Smooth muscle cell of the brain vasculature (primary cell): ENCODE data around the gene HSD11B2.

Source experiments
- DNase-seq: peaks from one replicate; pipeline ENCODE4 v3.0.0-alpha.2; 2012; ENCODE audit warnings: low read depth, low spot score

The HSD11B2 gene

DNA sequence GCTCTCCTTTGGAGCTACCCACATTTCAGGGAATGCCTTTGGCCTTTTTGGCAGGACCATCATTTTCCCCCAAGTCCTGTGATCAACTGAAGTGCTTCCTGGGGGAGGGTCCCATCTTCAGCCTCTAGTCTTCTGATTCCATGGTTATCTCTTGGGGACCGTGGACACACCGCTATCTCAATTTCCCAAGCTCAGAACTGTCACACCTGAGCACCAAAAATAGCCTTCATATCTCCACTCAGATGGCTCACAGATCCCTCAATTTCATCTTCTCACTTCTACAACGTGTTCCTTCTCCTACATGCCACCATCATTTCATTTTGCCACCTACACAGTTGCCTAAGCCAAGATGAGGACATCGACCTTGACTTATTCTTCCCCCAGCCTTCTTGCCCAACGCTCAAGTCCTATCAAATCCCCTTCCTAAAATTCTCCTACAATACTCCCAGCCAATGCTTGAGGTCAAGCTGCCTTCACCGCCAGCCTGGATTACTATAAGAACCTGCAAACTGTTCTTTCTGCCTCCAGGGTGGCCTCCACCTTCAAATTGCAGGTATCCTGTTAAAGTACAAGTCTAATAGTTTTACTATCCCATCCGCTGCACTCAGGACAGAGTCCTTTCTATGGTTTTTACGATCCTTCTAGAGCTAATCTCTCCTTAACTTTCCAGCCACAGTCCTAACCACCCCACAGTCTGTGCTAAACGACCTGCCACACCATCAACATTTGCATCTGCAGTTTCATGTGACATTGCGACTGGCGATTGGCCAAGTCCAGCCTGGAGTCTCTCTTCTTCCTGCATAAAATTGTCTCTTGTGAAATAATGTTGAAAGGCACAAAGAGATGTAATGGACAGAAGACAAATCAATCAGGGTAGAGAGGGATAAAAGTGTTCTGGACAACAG, 43.9 kb downstream of the HSD11B2 start:
- no peak for DNase-seq

DNA sequence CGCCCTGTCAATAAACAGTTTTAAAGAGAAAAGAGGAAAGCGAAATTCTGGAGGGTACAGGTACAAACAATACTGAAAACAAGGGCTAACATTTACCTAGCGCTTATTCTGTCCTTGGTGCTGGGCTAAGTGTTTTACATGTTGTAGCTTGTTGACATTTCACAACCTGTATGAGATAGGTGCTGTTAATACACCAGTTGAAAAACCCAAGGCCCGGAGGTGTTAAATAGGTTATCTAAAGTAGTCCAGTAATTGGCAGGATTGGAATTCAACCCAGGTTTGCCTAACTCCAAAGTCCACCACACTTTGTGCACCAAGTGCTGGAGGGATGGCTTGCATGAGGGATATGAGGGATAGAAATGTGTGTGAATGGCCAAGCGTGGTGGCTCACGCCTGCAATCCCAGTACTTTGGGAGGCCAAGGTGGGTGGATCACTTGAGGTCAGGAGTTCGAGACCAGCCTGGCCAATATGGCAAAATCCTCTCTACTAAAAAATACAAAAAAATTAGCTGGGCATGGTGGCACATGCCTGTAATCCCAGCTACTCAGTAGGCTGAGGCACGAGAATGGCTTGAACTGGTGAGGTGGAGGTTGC, 47.1 kb downstream of the HSD11B2 start:
- DNase-seq = no peak

DNA sequence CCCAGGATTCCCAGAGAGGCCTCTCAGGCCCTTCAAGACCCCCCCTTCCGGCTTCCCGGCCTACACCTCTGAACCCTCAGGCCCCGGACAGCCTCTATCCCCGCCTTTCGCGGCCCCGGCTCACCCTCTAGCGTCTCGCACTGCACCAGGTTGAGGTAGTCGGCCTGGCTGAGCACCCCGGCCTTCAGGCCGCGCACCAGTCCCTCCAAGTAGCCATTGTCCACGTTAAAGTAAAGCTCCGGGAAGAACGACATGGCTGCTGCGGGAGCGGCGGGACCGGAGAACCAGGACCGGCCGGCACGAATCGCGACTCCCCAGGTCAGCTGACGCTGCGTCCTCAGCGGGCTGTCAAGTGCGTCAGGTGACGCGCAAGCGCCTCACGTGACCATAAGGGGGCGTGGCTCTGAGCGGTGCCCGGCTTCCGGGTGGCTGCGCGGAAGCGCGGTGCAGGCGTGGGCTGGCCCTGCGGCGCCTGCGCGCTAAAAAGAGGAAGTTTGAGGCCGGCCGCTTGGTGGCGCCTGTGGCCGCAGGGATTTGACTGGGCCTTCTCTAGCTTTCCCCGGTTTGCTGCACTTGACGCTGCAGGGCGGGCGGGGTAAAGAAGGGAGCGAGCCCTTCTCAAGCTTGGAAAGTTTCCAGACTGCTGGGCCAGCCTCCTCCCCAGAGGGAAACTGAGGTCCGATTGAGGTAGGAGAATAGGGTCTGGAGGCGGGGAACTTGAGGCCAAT, 50.1 kb downstream of the HSD11B2 start, which contains the start of gene ATP6V0D1:
Gene ATP6V0D1, minus strand, starts transcription at position 325 of the 728 bp plus-strand sequence. Its CDS starts 71 bp downstream, at position 254.
- peak; percentile 96 for DNase-seq

DNA sequence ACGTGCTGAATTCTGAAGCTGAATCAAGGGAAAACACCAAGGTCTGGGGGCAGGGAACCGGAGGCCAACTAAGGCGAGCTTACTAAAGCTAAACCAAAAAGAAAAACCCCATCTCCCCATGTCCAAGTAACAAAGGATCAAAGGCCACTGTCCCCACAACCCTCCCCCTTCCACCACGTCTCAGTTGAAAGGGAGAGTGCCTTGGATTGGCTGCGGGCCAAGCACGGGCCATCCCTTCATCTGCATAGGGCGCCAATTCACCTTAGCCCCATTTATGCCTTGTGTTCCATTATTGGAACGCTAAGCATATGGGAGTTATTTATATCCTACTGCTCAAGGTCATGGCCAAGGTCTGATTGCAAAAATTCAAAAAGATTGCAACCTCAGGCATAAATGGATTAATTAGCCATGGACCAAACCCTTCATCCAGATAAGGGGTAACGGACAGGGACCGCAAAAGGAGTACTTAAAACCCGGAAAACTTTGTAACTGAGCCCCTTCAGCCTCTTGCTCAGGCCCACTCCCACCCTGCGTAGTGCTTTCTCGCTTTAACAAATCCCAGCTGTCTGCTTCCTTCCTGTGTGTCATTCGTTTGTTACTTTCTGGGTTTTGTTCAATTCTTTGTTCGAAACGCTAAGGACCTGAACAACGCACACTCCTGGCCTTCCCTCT, 50.8 kb downstream of the HSD11B2 start:
- no peak for DNase-seq

DNA sequence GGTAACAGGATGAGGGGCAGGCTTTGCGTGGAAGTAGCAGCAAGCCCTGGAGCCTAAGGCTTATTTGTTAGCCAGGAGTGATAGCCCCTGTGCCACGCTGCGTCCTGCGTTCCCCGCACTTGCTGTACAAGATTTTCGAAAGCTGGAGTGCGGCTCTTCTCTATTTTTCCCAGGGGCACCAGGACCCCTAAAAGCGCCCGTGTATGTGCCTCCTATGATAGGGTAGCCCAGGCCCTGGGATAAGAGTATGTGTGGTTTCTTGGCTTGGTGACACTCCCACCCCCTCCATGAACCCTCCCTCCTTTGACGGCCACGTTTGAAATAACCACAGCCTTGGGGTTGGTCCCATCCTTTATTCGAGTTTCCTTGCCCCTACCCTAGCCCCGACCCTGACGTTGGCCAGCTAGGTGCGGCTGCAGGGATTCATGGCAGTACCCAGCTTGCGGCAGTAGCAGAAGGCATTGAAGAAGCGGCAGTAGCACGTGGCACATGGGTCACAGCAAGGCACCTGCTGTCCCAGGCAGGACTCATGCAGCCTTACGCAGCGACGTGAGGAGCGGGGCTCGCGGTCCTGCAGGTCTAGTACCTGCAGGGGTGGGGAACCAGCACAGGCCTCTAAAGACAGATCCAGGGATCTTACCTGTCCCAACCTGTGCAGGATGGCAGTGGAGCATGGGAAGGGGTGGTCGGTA, 51.5 kb downstream of the HSD11B2 start:
- DNase-seq = no peak

DNA sequence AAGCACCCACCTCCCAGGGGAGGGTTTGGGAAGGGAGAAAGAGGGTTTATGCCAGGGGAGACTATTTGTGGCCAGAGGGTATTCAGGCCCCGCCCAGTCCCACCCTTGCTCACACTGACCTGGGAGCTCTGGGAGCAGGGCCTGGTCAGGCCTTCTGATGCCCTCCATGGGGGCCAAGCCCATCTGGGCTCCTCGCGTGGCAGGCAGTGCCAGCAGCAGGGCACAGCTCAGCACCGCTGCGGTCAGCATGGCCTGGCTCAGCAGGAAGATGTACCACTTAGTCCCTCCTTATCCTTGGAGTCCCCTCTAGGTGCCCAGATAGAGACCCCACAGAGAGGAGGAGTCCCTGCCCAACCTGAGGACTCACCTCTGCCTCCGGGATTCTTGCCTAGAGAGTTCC, 52.2 kb downstream of the HSD11B2 start, which contains the start of gene AGRP:
Gene AGRP, minus strand, starts transcription at position 398 of the 400 bp plus-strand sequence. Its CDS starts 149 bp downstream, at position 249.
- no peak for DNase-seq

DNA sequence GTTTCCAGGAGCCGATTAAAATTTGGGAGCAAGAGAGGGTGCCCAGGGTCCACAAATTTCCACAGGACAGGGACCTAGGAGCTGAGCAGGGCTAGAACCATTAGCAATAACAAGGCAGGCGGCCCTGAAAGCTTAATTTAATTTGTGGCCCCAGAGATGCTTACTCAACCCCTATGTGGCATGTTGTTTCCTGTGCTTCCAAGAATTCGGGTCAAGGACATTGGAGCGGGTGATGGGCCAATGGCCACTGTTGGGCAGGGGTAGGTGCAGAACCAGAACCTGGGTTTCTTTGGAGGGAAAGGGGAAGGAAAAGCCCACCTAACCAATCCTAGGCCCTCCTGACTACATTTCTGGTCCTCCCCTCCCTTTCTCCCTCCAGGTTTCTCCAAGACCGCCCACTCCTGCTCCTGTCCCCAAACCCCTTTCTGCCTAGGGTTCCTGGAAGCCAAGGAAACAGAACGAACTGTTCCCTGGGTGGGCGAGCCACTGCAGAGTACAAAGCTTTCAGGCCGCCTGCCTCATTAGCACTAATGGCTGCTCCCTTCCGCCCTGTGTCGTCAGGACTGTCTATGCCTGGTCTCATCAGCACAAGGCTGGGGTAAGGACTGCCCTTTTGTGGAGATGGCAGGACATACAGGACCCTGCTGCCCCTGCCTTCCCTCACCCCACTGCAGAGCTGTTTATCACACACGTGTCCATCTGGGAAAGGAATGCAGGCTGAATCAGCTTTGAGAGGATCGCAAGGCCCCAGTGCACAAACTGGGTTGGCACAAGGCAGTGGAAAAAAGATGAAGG, 53.0 kb downstream of the HSD11B2 start:
- DNase-seq = no peak

DNA sequence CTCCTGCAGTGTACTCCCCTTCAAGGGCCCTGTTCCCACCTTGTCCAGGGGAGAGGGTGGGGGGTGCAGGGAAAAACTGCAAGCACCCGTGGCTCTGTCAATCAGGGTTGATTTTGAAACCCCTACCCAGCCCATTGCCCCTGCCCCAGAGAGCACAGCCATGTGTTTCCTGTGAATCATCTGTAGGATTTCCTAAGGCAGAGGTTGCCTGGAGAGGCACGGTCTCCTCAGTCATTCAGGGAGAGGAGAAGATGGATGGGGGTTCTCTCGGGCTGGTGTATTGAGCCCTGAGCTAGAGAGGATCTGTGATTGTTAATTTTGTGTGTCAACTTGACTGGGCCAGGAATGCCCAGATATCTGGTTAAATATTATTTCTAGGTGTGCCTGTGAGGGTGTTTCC, 55.9 kb downstream of the HSD11B2 start:
- no peak for DNase-seq
